H9 (cell line): ENCODE measurements around the gene FAM221B. TPM values are rescaled to one million over a fixed set of nuclear protein-coding genes. Genes with fewer than 3 reads are reported as not detected.

Experiments used
- DNase-seq: peaks from one replicate; pipeline ENCODE4 v3.0.0-alpha.2; 2017
- H2AFZ ChIP-seq: one replicate; pipeline ENCODE4 v1.6.1; 2013; ENCODE audit warnings: mild to moderate bottlenecking, low read length, control low read depth, moderate library complexity
- H2AK5ac ChIP-seq: 2 replicates; pipeline ENCODE4 v1.6.1; 2013; ENCODE audit warnings: low read length, control low read depth, mixed read lengths; ENCODE audit not compliant: insufficient read length
- H2BK120ac ChIP-seq: one replicate; pipeline ENCODE4 v1.6.1; 2013; ENCODE audit warnings: low read depth, mild to moderate bottlenecking, low read length, control low read depth, inconsistent platforms; ENCODE audit not compliant: poor library complexity, severe bottlenecking
- H2BK12ac ChIP-seq: 2 replicates; pipeline ENCODE4 v1.6.1; 2013; ENCODE audit warnings: low read length, control low read depth, mixed read lengths, low read depth; ENCODE audit not compliant: insufficient read length
- H2BK15ac ChIP-seq: 2 replicates; pipeline ENCODE4 v1.6.1; 2013; ENCODE audit warnings: low read depth, low read length, control low read depth
- H2BK20ac ChIP-seq: one replicate; pipeline ENCODE4 v1.6.1; 2013; ENCODE audit warnings: low read depth, mild to moderate bottlenecking, low read length, control low read depth, inconsistent platforms; ENCODE audit not compliant: poor library complexity, severe bottlenecking
- H2BK5ac ChIP-seq: 2 replicates; pipeline ENCODE4 v1.6.1; 2013; ENCODE audit warnings: low read length, control low read depth, mixed read lengths; ENCODE audit not compliant: insufficient read length
- H3K14ac ChIP-seq: 2 replicates; pipeline ENCODE4 v1.6.1; 2013; ENCODE audit warnings: low read length, control low read depth; ENCODE audit not compliant: insufficient read depth
- H3K18ac ChIP-seq: 2 replicates; pipeline ENCODE4 v1.6.1; 2013; ENCODE audit warnings: low read depth, mild to moderate bottlenecking, mixed read lengths, low read length, control low read depth; ENCODE audit not compliant: insufficient read length
- H3K23ac ChIP-seq: 2 replicates; pipeline ENCODE4 v1.6.1; 2013; ENCODE audit warnings: low read length, control low read depth, mixed read lengths, low read depth; ENCODE audit not compliant: insufficient read length
- H3K23me2 ChIP-seq: 2 replicates; pipeline ENCODE4 v1.6.1; 2013; ENCODE audit warnings: low read depth, mild to moderate bottlenecking, mixed read lengths, low read length, control low read depth; ENCODE audit not compliant: insufficient read length, poor library complexity, severe bottlenecking
- H3K27ac ChIP-seq: 2 replicates; pipeline ENCODE4 v1.5.1; 2013; ENCODE audit warnings: low read length, control low read depth, mixed read lengths, low read depth; ENCODE audit not compliant: insufficient read length
- H3K27me3 ChIP-seq: 2 replicates; pipeline ENCODE4 v1.6.1; 2013; ENCODE audit warnings: low read length, control low read depth, inconsistent platforms; ENCODE audit not compliant: insufficient read depth
- H3K4ac ChIP-seq: 2 replicates; pipeline ENCODE4 v1.6.1; 2013; ENCODE audit warnings: low read depth, mild to moderate bottlenecking, control low read depth, inconsistent platforms, low read length, moderate library complexity
- H3K4me1 ChIP-seq: 2 replicates; pipeline ENCODE4 v1.6.1; 2013; ENCODE audit warnings: low read length, control low read depth, inconsistent platforms; ENCODE audit not compliant: insufficient read depth
- H3K4me2 ChIP-seq: 2 replicates; pipeline ENCODE4 v1.6.1; 2013; ENCODE audit warnings: low read length, control low read depth, mixed read lengths; ENCODE audit not compliant: insufficient read length, insufficient read depth
- H3K56ac ChIP-seq: 2 replicates; pipeline ENCODE4 v1.6.1; 2013; ENCODE audit warnings: low read depth, mild to moderate bottlenecking, mixed read lengths, low read length, control low read depth; ENCODE audit not compliant: insufficient read length
- H3K79me1 ChIP-seq: 2 replicates; pipeline ENCODE4 v1.6.1; 2013; ENCODE audit warnings: low read depth, mild to moderate bottlenecking, moderate library complexity, low read length, control low read depth, inconsistent platforms; ENCODE audit not compliant: insufficient read depth, poor library complexity, severe bottlenecking
- H3K79me2 ChIP-seq: 2 replicates; pipeline ENCODE4 v1.6.1; 2013; ENCODE audit warnings: low read length, control low read depth, inconsistent platforms; ENCODE audit not compliant: insufficient read depth
- H3K9ac ChIP-seq: 2 replicates; pipeline ENCODE4 v1.6.1; 2013; ENCODE audit warnings: low read length, control low read depth, mixed read lengths; ENCODE audit not compliant: insufficient read length; ENCODE audit errors: extremely low read depth
- H3K9me3 ChIP-seq: one replicate; pipeline ENCODE4 v1.6.1; 2013; ENCODE audit warnings: low read depth, low read length, inconsistent platforms; ENCODE audit not compliant: control insufficient read depth
- H3T11ph ChIP-seq: one replicate; pipeline ENCODE4 v1.6.1; 2013; ENCODE audit warnings: mild to moderate bottlenecking, low read length, control low read depth, inconsistent platforms
- H4K20me1 ChIP-seq: one replicate; pipeline ENCODE4 v1.6.1; 2013; ENCODE audit not compliant: control insufficient read depth, insufficient read length, insufficient read depth
- H4K5ac ChIP-seq: 2 replicates; pipeline ENCODE4 v1.6.1; 2013; ENCODE audit warnings: low read depth, mild to moderate bottlenecking, mixed read lengths, low read length, control low read depth; ENCODE audit not compliant: insufficient read length
- H4K8ac ChIP-seq: replicated peaks from 2 replicates; pipeline ENCODE4 v1.6.1; 2013; ENCODE audit warnings: low read length, control low read depth, mixed read lengths, low read depth; ENCODE audit not compliant: insufficient read length
- H4K91ac ChIP-seq: 2 replicates; pipeline ENCODE4 v1.6.1; 2013; ENCODE audit warnings: low read depth, mild to moderate bottlenecking, moderate library complexity, mixed read lengths, low read length, control low read depth; ENCODE audit not compliant: insufficient read length
- H3K27ac Mint-ChIP-seq, 3 experiments: 2 replicates in 2 of 3; 3 replicates in 1 of 3; pipeline ENCODE4 v1.8.0; 2020 to 2021; ENCODE audit warnings: mixed read lengths in 3 of 3, mild to moderate bottlenecking in 1 of 3, moderate library complexity in 1 of 3
- H3K27me3 Mint-ChIP-seq: 2 replicates; pipeline ENCODE4 v1.8.0; 2021; ENCODE audit warnings: low read depth, mild to moderate bottlenecking, moderate library complexity, mixed read lengths
- H3K36me3 Mint-ChIP-seq, 3 experiments: 2 replicates in 2 of 3; 3 replicates in 1 of 3; pipeline ENCODE4 v1.8.0; 2020 to 2021; ENCODE audit warnings: low read depth in 3 of 3, mixed read lengths in 3 of 3; ENCODE audit not compliant: insufficient read depth in 1 of 3
- H3K4me1 Mint-ChIP-seq, 2 experiments: 2 replicates each; pipeline ENCODE4 v1.8.0; 2020; ENCODE audit warnings: mixed read lengths in 2 of 2
- H3K4me3 Mint-ChIP-seq, 2 experiments: 2 replicates in 1 of 2; 3 replicates in 1 of 2; pipeline ENCODE4 v1.8.0; 2020 to 2021; ENCODE audit warnings: mild to moderate bottlenecking in 2 of 2, mixed read lengths in 2 of 2, moderate library complexity in 1 of 2
- H3K9me3 Mint-ChIP-seq, 2 experiments: 2 replicates in 1 of 2; 3 replicates in 1 of 2; pipeline ENCODE4 v1.8.0; 2020; ENCODE audit warnings: mild to moderate bottlenecking in 2 of 2, mixed read lengths in 2 of 2, moderate library complexity in 1 of 2
- CTCF ChIP-seq: fragments of 200-600 bp; sonication (generic); conservative IDR thresholded peaks from 3 replicates; pipeline ENCODE4 v1.8.0; 2021; ENCODE audit warnings: antibody characterized with exemption, mild to moderate bottlenecking
- WGBS: extraction: QIAGEN DNeasy Blood & Tissue Kit; methylation state at CpG from one replicate; pipeline ENCODE4 v1.1.7; 2013; ENCODE audit warnings: missing lambda C conversion rate, low lambda C conversion rate, mixed read lengths; ENCODE audit not compliant: insufficient read length; ENCODE audit errors: extremely low coverage; 5-methylcytosine and 5-hydroxymethylcytosine counted together
- total RNA-seq: library from RNA; stranded (reverse); gene quantifications from 2 replicates; pipeline ENCODE4 v1.2.1, GENCODE V29; 2021

The FAM221B gene
- total RNA-seq, 1 experiment from 2014 or later, result not detected

DNA sequence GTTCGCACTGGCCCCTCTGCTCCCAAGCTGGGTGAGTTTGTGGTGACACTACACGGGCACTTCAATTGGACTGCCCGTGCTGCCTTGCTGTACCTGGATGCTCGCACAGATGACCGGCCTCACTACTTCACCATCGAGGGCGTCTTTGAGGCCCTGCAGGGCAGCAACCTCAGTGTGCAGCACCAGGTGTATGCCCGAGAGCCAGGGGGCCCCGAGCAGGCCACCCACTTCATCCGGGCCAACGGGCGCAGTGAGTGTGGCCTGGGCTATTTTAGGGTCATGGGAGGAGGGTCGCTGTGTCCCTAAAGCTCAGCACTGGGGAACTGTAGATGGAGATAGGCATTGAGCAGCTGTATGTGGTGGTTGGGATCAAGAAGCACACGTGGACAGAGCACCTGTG lies 35.7 kb downstream of the FAM221B start:
- H3K4me1 Mint-ChIP-seq, result peaks cover 17 to 22% of the 10 kb centered on the region in 2 experiments
- H3K56ac ChIP-seq, result no peak overlapping the region

More for the DNA sequence above, 35.7 kb downstream of the FAM221B start:
- Histone ChIP-seq H3K18ac (no peak overlapping the region), H3K4ac (no peak overlapping the region), H3K23ac (no peak overlapping the region), H4K8ac (no peak overlapping the region), H2BK120ac (no peak overlapping the region), H3K4me2 (no peak overlapping the region), H3T11ph (no peak overlapping the region), H3K9me3 (no peaks in the 10 kb centered on the region), H2BK15ac (no peak overlapping the region), H3K27ac (no peak overlapping the region), H3K23me2 (peaks cover 3% of the 10 kb centered on the region), H2BK5ac (no peak overlapping the region), H2AFZ (no peak overlapping the region), H2AK5ac (no peak overlapping the region), H4K20me1 (no peaks in the 10 kb centered on the region), H4K91ac (no peak overlapping the region), H3K14ac (no peak overlapping the region), H3K9ac (no peak overlapping the region), H3K79me2 (no peaks in the 10 kb centered on the region), H3K4me1 (no peaks in the 10 kb centered on the region), H2BK20ac (no peak overlapping the region), H3K27me3 (no peaks in the 10 kb centered on the region), H2BK12ac (no peak overlapping the region), H3K79me1 (no peaks in the 10 kb centered on the region), H4K5ac (no peak overlapping the region)
- Mint-ChIP-seq H3K9me3 (no peaks in the 10 kb centered on the region), H3K4me3 (peak overlapping the region in 1 of 2 experiments; percentile 60; a peak in 2 of 5 replicates), H3K27me3 (peaks cover 4% of the 10 kb centered on the region), H3K27ac (no peak overlapping the region), H3K36me3 (no peaks in the 10 kb centered on the region; a peak in 1 of 7 replicates)
- TF ChIP-seq CTCF, result no peak
- no peak for DNase-seq
- no CpG with 5 or more reads among the region's 14 CpGs for WGBS
